ENCODE measurements around the gene MALSU1. TPM values are rescaled to one million over a fixed set of nuclear protein-coding genes. Genes with fewer than 3 reads are reported as not detected.
"Not testable (repeated sequence)": the region's sequence is repeated elsewhere in the genome, so short reads cannot be mapped to it uniquely, and the experiment has no call there.

The MALSU1 gene
- total RNA-seq, 2 donors from 2014 or later, result 26.2 to 30.5 TPM

DNA sequence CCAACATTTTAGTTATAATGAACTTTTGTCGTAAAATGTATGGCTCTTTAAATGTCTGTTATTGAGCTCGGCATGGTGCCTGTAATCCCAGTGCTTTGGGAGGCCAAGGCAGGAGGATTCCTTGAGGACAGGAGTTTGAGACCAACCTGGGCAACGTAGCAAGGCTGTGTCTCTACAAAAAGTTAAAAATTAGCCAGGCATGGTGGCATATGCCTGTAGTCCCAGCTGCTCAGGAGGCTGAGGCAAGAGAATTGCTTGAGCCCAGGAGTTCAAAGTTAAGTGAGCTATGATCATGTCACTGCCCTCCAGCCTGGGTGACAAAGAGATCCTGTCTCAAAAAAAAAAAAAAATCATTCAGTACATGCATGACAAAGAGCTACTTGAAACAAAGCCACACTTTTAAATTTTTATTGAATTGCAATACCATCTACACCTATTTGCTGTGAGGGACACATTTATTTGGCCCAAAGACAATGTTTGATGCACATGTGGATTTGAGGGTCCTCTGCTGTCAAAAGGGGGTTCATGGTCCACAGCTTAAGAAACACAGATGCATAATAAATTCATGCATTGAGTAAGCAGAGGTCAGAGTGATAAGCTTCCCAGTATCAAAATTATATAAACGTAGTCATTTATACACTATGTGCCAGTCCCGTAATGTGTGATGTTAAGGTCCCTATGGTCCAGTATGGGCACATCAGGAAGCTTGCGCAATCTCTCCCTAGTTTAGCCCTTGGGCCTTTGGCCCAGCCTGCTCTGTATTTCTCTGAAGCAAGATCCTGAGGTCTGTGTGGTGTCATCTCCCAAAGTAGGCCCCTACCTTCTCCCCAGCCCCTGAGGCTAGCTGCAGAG is 4.4 kb upstream of the MALSU1 start:
- peaks cover 7% of the 10 kb centered on the region for H3K4me1 Mint-ChIP-seq
- H3K27me3 Mint-ChIP-seq, result peaks cover 29% of the 10 kb centered on the region
- H3K27ac Mint-ChIP-seq, result no peak overlapping the region
- H3K4me3 Mint-ChIP-seq, result no peak overlapping the region
- ATAC-seq, result no peak
- no peak for DNase-seq
- no peaks in the 10 kb centered on the region for H3K36me3 Mint-ChIP-seq (ENCODE audit: low read depth)
- H3K9me3 ChIP-seq (ENCODE audit: control insufficient read depth, low read length, poor library complexity, severe bottlenecking), result no peaks in the 10 kb centered on the region

DNA sequence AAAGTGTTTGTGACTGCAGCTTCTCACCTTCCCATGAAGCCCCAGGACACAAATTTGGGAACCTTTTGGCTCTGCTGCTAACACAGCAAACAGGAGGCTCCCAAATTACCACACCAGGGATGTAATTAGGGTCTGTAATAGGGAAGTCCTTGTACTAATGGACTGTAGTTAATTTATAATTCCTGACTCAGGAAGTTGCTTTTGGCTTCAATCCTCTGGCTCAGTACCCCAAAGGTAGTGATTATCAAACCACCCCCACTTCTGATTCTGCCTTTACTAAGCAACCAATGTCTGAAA is 3.8 kb upstream of the MALSU1 start:
- H3K9me3 ChIP-seq (ENCODE audit: control insufficient read depth, low read length, poor library complexity, severe bottlenecking), result no peaks in the 10 kb centered on the region
- Mint-ChIP-seq H3K4me1 (peaks cover 9% of the 10 kb centered on the region), H3K4me3 (no peak overlapping the region), H3K27me3 (peaks cover 29% of the 10 kb centered on the region), H3K36me3 (ENCODE audit: low read depth) (no peaks in the 10 kb centered on the region), H3K27ac (no peak overlapping the region)
- DNase-seq (no peak), ATAC-seq (no peak)

DNA sequence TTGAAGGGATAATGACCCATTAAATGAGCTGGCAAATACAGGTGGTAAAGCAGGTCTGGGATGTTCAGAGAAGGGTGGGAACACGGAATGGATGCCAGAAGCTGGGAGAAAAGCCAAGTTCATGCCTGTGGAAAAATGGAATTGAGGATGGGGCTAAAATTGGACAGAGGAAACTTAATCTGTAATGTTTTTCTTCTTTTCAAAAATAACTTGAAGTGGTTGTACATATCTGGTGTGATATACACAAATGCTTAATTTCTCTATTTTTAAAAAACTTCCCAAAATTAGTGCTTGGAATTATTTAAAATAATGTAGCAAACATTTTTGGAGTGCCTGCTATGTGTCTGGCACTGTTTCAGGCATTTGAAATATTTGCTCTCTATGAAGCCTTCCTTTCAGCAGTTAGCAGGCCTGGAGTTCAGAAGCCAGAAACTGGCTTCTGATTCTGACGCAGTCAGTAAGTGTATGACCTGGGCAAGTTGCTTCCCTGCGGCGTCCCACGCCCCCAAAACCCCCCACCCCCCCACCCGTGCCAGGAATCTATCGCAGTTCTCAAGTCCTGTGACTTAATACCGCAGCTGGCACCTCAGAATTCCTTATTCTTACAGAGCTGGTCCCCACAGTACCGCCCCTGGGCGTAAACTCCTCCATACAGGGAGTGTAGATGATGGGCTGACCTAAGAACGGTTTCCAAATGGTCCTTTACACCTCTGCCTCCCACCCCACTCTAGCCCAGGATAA is 828 bp upstream of the MALSU1 start:
- no peak for DNase-seq
- H3K4me1 Mint-ChIP-seq, result peaks cover 23% of the 10 kb centered on the region
- peaks cover 3% of the 10 kb centered on the region for H3K36me3 Mint-ChIP-seq (ENCODE audit: low read depth)
- H3K9me3 ChIP-seq (ENCODE audit: control insufficient read depth, low read length, poor library complexity, severe bottlenecking), result no peaks in the 10 kb centered on the region
- no peak for ATAC-seq
- H3K27me3 Mint-ChIP-seq, result peaks cover 18% of the 10 kb centered on the region
- H3K27ac Mint-ChIP-seq, result peak overlapping the region; percentile 88
- H3K4me3 Mint-ChIP-seq, result peak overlapping the region; percentile 92

DNA sequence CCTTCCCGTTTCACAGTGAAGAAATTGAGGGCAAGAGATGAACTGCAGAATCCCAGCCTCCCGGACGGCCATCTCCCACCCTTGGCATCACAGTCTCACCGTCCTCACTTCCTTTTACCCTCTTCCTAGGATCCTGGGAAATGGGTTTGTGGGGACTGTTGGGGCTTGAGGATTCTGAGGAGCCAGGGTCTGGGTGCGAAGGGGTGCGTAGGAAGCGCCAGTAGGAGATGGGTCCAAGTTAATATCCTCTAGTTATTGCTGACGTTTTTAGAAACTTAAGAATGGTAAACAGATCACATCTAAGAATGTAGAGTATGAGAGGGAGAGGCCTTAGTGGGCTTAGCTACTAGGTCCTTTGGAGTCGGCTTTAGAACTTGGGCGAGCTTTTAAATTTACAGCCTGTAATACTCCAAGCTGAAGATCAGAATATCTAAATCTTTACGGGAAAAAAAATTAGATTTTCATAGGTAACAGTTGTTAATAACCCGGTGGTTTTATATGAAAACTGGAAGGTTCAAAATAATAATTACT is 696 bp downstream of the MALSU1 start:
- no peaks in the 10 kb centered on the region for H3K9me3 ChIP-seq (ENCODE audit: control insufficient read depth, low read length, poor library complexity, severe bottlenecking)
- DNase-seq (no peak), ATAC-seq (no peak)
- Mint-ChIP-seq H3K36me3 (ENCODE audit: low read depth) (peaks cover 3% of the 10 kb centered on the region), H3K4me3 (peak overlapping the region; percentile 92), H3K27me3 (peaks cover 15% of the 10 kb centered on the region), H3K27ac (peak overlapping the region; percentile 88), H3K4me1 (peaks cover 29% of the 10 kb centered on the region)

DNA sequence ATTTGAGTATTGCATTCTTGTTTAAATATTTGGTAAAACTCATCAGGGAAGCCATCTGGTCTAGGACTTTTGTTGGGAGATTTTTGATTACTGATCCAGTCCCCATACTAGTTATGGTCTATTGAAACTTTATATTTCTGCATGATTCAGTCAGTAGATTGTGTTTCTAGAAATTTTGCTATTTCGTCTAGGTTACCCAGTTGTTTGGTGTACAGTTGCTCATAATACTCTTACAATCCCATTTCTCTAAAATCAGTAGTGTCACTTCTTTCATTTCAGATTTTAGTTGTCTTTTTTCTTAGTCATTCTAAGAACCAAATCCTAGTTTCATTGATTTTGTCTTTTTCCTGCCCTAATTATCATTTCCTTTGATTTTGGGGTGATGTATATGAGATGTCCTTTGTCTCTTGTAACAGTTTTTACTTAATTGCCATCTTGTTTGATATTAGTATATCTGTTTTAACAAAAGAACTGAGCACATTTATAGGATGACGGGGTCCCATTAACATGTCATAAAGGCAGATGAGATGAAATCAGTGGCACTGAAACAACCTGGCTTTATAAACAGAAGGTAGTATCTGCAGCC is 7.9 kb downstream of the MALSU1 start:
- ATAC-seq, result no peak
- Mint-ChIP-seq H3K4me3 (no peak overlapping the region), H3K4me1 (peaks cover 35% of the 10 kb centered on the region), H3K27ac (no peak overlapping the region), H3K36me3 (ENCODE audit: low read depth) (peaks cover 11% of the 10 kb centered on the region), H3K27me3 (no peaks in the 10 kb centered on the region)
- H3K9me3 ChIP-seq (ENCODE audit: control insufficient read depth, low read length, poor library complexity, severe bottlenecking), result no peaks in the 10 kb centered on the region
- DNase-seq, result no peak

DNA sequence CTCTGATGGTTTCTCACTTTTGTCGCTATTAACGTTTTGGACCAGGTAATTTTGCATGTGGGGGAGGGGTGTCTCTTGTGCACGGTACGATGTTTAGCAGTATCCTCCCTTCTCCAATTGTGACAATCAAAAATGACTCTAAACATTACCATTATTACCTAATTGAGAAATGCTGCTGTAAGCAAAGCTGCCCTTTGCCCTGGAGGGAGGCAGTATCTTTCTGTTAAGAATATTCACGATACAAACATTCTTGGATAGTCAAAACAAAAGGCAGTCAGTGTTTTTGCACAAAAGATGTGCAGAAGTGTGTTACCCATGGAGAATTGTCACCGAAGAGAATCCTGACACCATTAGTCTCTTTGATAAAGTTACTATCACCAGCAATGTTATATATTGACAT is 9.6 kb downstream of the MALSU1 start:
- Mint-ChIP-seq H3K27me3 (no peaks in the 10 kb centered on the region), H3K4me3 (no peak overlapping the region), H3K4me1 (peaks cover 25% of the 10 kb centered on the region), H3K36me3 (ENCODE audit: low read depth) (peaks cover 11% of the 10 kb centered on the region), H3K27ac (no peak overlapping the region)
- no peak for DNase-seq
- no peaks in the 10 kb centered on the region for H3K9me3 ChIP-seq (ENCODE audit: control insufficient read depth, low read length, poor library complexity, severe bottlenecking)
- ATAC-seq, result no peak

DNA sequence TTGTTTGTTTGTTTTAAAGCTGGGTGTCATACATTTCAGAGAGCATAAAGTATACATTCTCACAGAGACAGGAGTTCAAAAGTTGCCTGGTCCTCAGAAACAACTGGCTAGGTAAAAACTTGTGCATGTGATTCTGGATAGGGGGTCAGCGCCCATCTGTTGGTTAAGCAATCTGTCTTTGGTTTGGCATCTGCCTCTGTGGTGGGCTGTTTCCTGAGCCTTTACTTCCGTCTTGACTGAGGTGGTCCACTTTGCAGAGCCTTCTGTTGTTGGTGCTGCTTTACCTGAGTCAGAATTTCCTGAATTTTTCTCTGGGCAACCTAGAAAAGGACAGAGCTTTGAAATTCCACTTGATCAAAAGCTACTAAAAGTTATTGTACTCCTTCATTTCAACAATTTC is 13.0 kb downstream of the MALSU1 start:
- not testable (repeated sequence) for H3K4me3 Mint-ChIP-seq; H3K27ac Mint-ChIP-seq; H3K27me3 Mint-ChIP-seq; DNase-seq; H3K9me3 ChIP-seq (ENCODE audit: control insufficient read depth, low read length, poor library complexity, severe bottlenecking); H3K4me1 Mint-ChIP-seq; ATAC-seq
- H3K36me3 Mint-ChIP-seq (ENCODE audit: low read depth), result peaks cover 11% of the 10 kb centered on the region

DNA sequence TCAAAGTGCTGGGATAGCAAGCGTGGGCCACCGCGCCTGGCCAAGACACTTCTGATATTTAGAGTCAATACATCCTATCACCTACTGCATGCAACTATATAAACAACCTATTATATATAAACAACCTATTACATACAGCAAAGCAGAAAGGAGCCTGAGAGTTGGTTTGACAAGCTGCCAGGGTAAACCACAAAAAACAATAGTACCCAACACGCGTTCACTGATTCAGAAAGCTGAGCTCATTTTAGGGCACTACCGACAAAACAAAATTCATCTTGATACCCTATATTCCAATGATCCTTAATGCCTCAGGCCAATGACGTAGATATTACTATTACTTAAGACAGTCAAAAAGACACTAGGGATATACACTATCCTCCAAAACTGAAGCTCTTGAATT is 16.2 kb downstream of the MALSU1 start:
- no peaks in the 10 kb centered on the region for H3K9me3 ChIP-seq (ENCODE audit: control insufficient read depth, low read length, poor library complexity, severe bottlenecking)
- Mint-ChIP-seq H3K4me1 (no peaks in the 10 kb centered on the region), H3K27ac (no peak overlapping the region), H3K36me3 (ENCODE audit: low read depth) (peaks cover 2% of the 10 kb centered on the region), H3K4me3 (no peak overlapping the region), H3K27me3 (peaks cover 16% of the 10 kb centered on the region)
- no peak for ATAC-seq
- no peak for DNase-seq

DNA sequence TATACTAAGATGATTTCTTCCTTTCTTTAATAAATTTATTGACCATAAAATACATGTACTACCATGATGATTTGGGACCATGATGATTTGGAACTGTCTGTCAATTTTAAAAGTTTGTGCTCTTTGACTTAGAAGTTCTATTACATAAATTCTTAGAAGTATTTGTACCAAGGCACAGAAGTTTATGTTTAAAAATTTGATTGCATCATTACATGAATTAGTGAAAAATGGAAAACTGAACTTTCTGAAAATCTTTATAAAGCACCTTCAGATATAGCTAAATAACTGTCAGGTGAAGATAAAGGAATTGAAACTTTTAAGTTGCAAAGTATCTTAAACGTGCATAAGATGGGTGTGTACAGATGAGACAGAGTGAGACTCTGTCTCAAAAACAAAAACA is 32.0 kb downstream of the MALSU1 start:
- Mint-ChIP-seq H3K27me3 (peaks cover 29% of the 10 kb centered on the region), H3K36me3 (ENCODE audit: low read depth) (peaks cover 2% of the 10 kb centered on the region), H3K4me3 (no peak overlapping the region), H3K27ac (no peak overlapping the region), H3K4me1 (no peaks in the 10 kb centered on the region)
- no peak for DNase-seq
- no peaks in the 10 kb centered on the region for H3K9me3 ChIP-seq (ENCODE audit: control insufficient read depth, low read length, poor library complexity, severe bottlenecking)
- no peak for ATAC-seq

DNA sequence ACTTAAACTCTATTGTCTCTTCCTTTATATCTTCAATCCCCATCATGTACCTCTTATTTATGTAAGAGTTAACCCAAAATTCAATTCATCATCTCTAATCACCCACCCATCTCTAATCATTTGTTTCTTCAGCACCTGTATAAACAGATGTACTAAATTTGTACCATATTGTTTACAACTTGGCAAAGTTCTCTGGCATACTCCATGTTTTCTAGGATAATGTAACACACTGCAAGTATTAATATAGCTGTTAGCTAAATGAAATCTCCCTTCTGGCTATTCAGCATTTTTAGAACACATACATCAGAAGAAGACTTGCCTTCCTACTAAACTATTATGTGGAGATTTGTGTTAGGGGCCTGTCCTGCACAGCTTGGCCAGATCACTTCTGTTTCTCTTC is 33.1 kb downstream of the MALSU1 start:
- Mint-ChIP-seq H3K27ac (no peak overlapping the region), H3K4me1 (no peaks in the 10 kb centered on the region), H3K27me3 (peaks cover 29% of the 10 kb centered on the region), H3K4me3 (no peak overlapping the region), H3K36me3 (ENCODE audit: low read depth) (peaks cover 2% of the 10 kb centered on the region)
- ATAC-seq, result no peak
- H3K9me3 ChIP-seq (ENCODE audit: control insufficient read depth, low read length, poor library complexity, severe bottlenecking), result no peaks in the 10 kb centered on the region
- no peak for DNase-seq

DNA sequence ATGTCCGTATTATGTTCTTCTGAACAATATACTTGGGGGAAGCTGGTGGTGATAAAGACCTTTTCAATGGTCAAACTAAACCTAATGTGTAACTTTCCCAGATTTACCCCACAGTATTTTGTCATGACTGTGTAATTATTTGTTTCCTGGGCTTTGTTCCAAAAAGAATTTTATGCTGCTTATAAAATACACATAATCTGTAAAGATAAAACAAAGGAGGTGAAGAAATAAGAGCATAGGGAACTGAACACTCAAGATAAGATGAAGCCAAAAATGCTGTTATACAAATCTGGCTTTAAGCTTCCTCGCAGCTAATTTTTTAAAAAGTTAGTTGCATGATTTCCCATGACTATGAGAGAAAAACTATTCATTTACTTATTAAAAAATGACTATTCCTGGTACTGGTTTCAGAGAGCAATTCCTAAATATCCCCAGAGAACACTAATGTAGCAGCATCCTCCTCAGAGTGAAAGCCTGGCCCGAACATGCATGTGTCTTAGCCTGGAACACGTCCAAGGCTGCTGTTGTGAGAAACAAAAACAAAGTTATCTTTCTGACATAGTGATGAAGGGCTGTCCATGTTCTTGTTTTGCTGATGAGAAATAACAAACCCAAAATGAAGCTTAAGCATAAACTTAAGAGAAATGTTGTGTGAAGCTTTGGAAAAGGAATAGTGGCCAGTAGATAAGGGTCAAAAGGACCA is 33.9 kb downstream of the MALSU1 start:
- Mint-ChIP-seq H3K36me3 (ENCODE audit: low read depth) (peaks cover 2% of the 10 kb centered on the region), H3K27ac (no peak overlapping the region), H3K4me3 (no peak overlapping the region), H3K27me3 (peaks cover 36% of the 10 kb centered on the region), H3K4me1 (no peaks in the 10 kb centered on the region)
- DNase-seq (no peak), ATAC-seq (no peak)
- H3K9me3 ChIP-seq (ENCODE audit: control insufficient read depth, low read length, poor library complexity, severe bottlenecking), result no peaks in the 10 kb centered on the region

DNA sequence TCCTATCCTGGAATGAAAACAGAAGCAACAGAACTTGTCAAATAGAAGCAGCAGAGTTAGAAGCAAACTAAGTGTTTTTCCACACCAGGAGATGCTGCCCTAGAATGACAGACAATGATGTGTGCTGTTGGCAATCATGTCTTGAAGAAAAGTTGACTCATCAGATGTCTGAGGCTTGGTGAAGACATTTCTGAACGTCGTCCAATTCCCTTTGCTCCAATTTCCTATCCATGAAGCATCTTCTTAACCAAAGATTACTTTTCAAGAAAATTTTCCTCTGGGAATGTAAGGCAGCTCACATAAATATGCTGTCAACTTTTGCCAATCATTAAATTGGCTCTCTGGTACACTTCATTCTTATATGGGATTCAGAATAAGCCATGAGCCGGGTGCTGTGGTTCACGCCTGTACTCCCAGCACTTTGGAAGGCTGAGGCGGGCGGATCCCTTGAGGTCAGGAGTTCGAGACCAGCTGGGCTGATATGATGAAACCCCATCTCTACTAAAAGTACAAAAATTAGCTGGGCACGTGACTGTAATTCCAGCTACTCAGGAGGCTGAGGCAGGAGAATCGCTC is 34.6 kb downstream of the MALSU1 start:
- Mint-ChIP-seq H3K27ac (no peak overlapping the region), H3K36me3 (ENCODE audit: low read depth) (peaks cover 2% of the 10 kb centered on the region), H3K4me3 (no peak overlapping the region), H3K4me1 (no peaks in the 10 kb centered on the region), H3K27me3 (peaks cover 33% of the 10 kb centered on the region)
- H3K9me3 ChIP-seq (ENCODE audit: control insufficient read depth, low read length, poor library complexity, severe bottlenecking), result no peaks in the 10 kb centered on the region
- ATAC-seq (no peak), DNase-seq (no peak)

Measured in T-helper 17 cell (primary cell).